Measurements from ENCODE around the gene OPALIN.

GRCh38 chr10:96378741-96379140 is 19.9 kb upstream of the OPALIN start:
- no peak for TF ChIP-seq CTCF (IDR thresholded peaks at IDR 0.05; ENCODE audit: low read length)
- no peak for TF ChIP-seq EZH2 (IDR thresholded peaks at IDR 0.05; ENCODE audit: borderline replicate concordance, low read length)
